ENCODE measurements around the gene ACLY. TPM values are rescaled to one million over a fixed set of nuclear protein-coding genes. Genes with fewer than 3 reads are reported as not detected.
"Not testable (repeated sequence)": the region's sequence is repeated elsewhere in the genome, so short reads cannot be mapped to it uniquely, and the experiment has no call there.

Gene ACLY
- total RNA-seq, 1 experiment from 2014 or later: 260 TPM

GRCh38 chr17:41864498-41864835 is 54.3 kb downstream of the ACLY start:
- Histone ChIP-seq H3K27me3 (ENCODE audit: control insufficient read depth, insufficient read depth, low read length) (no peaks in the 10 kb centered on the region), H3K36me3 (replicated peaks; ENCODE audit: control insufficient read depth, insufficient read depth, low read length) (peaks cover 15% of the 10 kb centered on the region), H3K4me3 (ENCODE audit: insufficient read depth, low read depth, low read length) (peak overlapping the region; percentile 97)
- no peak for DNase-seq

- Histone ChIP-seq H3K36me3 (replicated peaks; ENCODE audit: control insufficient read depth, insufficient read depth, low read length) (peaks cover 9% of the 10 kb centered on the region), H3K4me3 (ENCODE audit: insufficient read depth, low read depth, low read length) (no peak overlapping the region; the same call in 1 of the 2 replicates), H3K27me3 (ENCODE audit: control insufficient read depth, insufficient read depth, low read length) (no peaks in the 10 kb centered on the region)
- DNase-seq: peak; percentile 60
These were observed 55.5 kb downstream of the ACLY start for GRCh38 chr17:41863074-41863848.

GRCh38 chr17:41860254-41860931 is 58.4 kb downstream of the ACLY start:
- H3K27me3 ChIP-seq (ENCODE audit: control insufficient read depth, insufficient read depth, low read length): no peaks in the 10 kb centered on the region
- no peaks in the 10 kb centered on the region for H3K36me3 ChIP-seq (replicated peaks; ENCODE audit: control insufficient read depth, insufficient read depth, low read length)
- no peak for DNase-seq
- no peak overlapping the region for H3K4me3 ChIP-seq (ENCODE audit: insufficient read depth, low read depth, low read length)

- not testable (repeated sequence) for DNase-seq; H3K36me3 ChIP-seq (replicated peaks; ENCODE audit: control insufficient read depth, insufficient read depth, low read length); H3K27me3 ChIP-seq (ENCODE audit: control insufficient read depth, insufficient read depth, low read length); H3K4me3 ChIP-seq (ENCODE audit: insufficient read depth, low read depth, low read length)
These were observed 67.4 kb downstream of the ACLY start for GRCh38 chr17:41851382-41851781.

GRCh38 chr17:41849251-41849990 is 69.3 kb downstream of the ACLY start:
- H3K4me3 ChIP-seq (ENCODE audit: insufficient read depth, low read depth, low read length): no peak overlapping the region
- no peaks in the 10 kb centered on the region for H3K27me3 ChIP-seq (ENCODE audit: control insufficient read depth, insufficient read depth, low read length)
- DNase-seq: no peak
- no peaks in the 10 kb centered on the region; the same call in 1 of the 2 replicates for H3K36me3 ChIP-seq (replicated peaks; ENCODE audit: control insufficient read depth, insufficient read depth, low read length)

- no peak for DNase-seq
- Histone ChIP-seq H3K36me3 (replicated peaks; ENCODE audit: control insufficient read depth, insufficient read depth, low read length) (no peaks in the 10 kb centered on the region; the same call in 1 of the 2 replicates), H3K4me3 (ENCODE audit: insufficient read depth, low read depth, low read length) (no peak overlapping the region), H3K27me3 (ENCODE audit: control insufficient read depth, insufficient read depth, low read length) (no peaks in the 10 kb centered on the region)
These were observed 70.0 kb downstream of the ACLY start for GRCh38 chr17:41848788-41849187.

GRCh38 chr17:41844971-41845370 is 73.8 kb downstream of the ACLY start:
- H3K36me3 ChIP-seq (replicated peaks; ENCODE audit: control insufficient read depth, insufficient read depth, low read length): no peaks in the 10 kb centered on the region
- DNase-seq: no peak

GRCh38 chr17:41840781-41841180 is 78.0 kb downstream of the ACLY start:
- not testable (repeated sequence) for H3K36me3 ChIP-seq (replicated peaks; ENCODE audit: control insufficient read depth, insufficient read depth, low read length); DNase-seq; H3K4me3 ChIP-seq (ENCODE audit: insufficient read depth, low read depth, low read length); H3K27me3 ChIP-seq (ENCODE audit: control insufficient read depth, insufficient read depth, low read length)

More at GRCh38 chr17:41844971-41845370, 73.8 kb downstream of the ACLY start:
- H3K4me3 ChIP-seq (ENCODE audit: insufficient read depth, low read depth, low read length): no peak overlapping the region
- H3K27me3 ChIP-seq (ENCODE audit: control insufficient read depth, insufficient read depth, low read length): no peaks in the 10 kb centered on the region

GRCh38 chr17:41839448-41839847 is 79.3 kb downstream of the ACLY start:
- not testable (repeated sequence) for H3K36me3 ChIP-seq (replicated peaks; ENCODE audit: control insufficient read depth, insufficient read depth, low read length); H3K4me3 ChIP-seq (ENCODE audit: insufficient read depth, low read depth, low read length); H3K27me3 ChIP-seq (ENCODE audit: control insufficient read depth, insufficient read depth, low read length); DNase-seq

- no peak for DNase-seq
- Histone ChIP-seq H3K4me3 (ENCODE audit: insufficient read depth, low read depth, low read length) (no peak within 1 kb of the TSS), H3K36me3 (replicated peaks; ENCODE audit: control insufficient read depth, insufficient read depth, low read length) (no peaks in the 10 kb centered on the region), H3K27me3 (ENCODE audit: control insufficient read depth, insufficient read depth, low read length) (peaks cover 1% of the 10 kb centered on the region; the same call in 1 of the 2 replicates)
These were observed 80.8 kb downstream of the ACLY start, which contains the start of gene KLHL10 for GRCh38 chr17:41837761-41838538. KLHL10 (plus strand) TSS chr17:41837825; CDS start chr17:41837933, 108 bp downstream.

- DNase-seq: no peak
- peak overlapping the region; percentile 83 for H3K4me3 ChIP-seq (ENCODE audit: insufficient read depth, low read depth, low read length)
- H3K36me3 ChIP-seq (replicated peaks; ENCODE audit: control insufficient read depth, insufficient read depth, low read length): no peaks in the 10 kb centered on the region; the same call in 1 of the 2 replicates
- peaks cover 1% of the 10 kb centered on the region; the same call in 1 of the 2 replicates for H3K27me3 ChIP-seq (ENCODE audit: control insufficient read depth, insufficient read depth, low read length)
These were observed 82.1 kb downstream of the ACLY start for GRCh38 chr17:41836550-41837196.

GRCh38 chr17:41835800-41836549 is 82.8 kb downstream of the ACLY start, which contains the start of gene NT5C3B:
NT5C3B (minus strand) TSS chr17:41836232; CDS start chr17:41836193, 39 bp downstream.
- Histone ChIP-seq H3K36me3 (replicated peaks; ENCODE audit: control insufficient read depth, insufficient read depth, low read length) (peaks cover 2% of the 10 kb centered on the region), H3K4me3 (ENCODE audit: insufficient read depth, low read depth, low read length) (peak within 1 kb of the TSS; percentile 83), H3K27me3 (ENCODE audit: control insufficient read depth, insufficient read depth, low read length) (peaks cover 1% of the 10 kb centered on the region; the same call in 1 of the 2 replicates)
- peak; percentile 98 for DNase-seq

GRCh38 chr17:41835214-41835799 is 83.4 kb downstream of the ACLY start:
- Histone ChIP-seq H3K27me3 (ENCODE audit: control insufficient read depth, insufficient read depth, low read length) (peaks cover 1% of the 10 kb centered on the region; the same call in 1 of the 2 replicates), H3K36me3 (replicated peaks; ENCODE audit: control insufficient read depth, insufficient read depth, low read length) (peaks cover 7% of the 10 kb centered on the region), H3K4me3 (ENCODE audit: insufficient read depth, low read depth, low read length) (peak overlapping the region; percentile 83)
- DNase-seq: peak; percentile 65

All from H7 (cell line).